Endothelial cell (in vitro differentiated cells): ENCODE results near the gene KCNQ1. TPM values are rescaled to one million over a fixed set of nuclear protein-coding genes. Genes with fewer than 3 reads are reported as not detected.

ENCODE experiments used
- DNase-seq: peaks from one replicate; pipeline ENCODE4 v3.0.0; 2021; ENCODE audit warnings: low spot score
- H3K27ac Mint-ChIP-seq: one replicate; pipeline ENCODE4 v1.8.0; 2021; ENCODE audit warnings: mixed read lengths, inconsistent platforms; ENCODE audit not compliant: unreplicated experiment
- H3K27me3 Mint-ChIP-seq: one replicate; pipeline ENCODE4 v1.8.0; 2021; ENCODE audit warnings: mild to moderate bottlenecking, moderate library complexity, mixed read lengths, inconsistent platforms; ENCODE audit not compliant: unreplicated experiment
- H3K36me3 Mint-ChIP-seq: one replicate; pipeline ENCODE4 v1.8.0; 2021; ENCODE audit warnings: mild to moderate bottlenecking, low read depth, mixed read lengths, inconsistent platforms; ENCODE audit not compliant: unreplicated experiment
- H3K4me1 Mint-ChIP-seq: one replicate; pipeline ENCODE4 v1.8.0; 2021; ENCODE audit warnings: mild to moderate bottlenecking, mixed read lengths, inconsistent platforms; ENCODE audit not compliant: unreplicated experiment
- H3K4me3 Mint-ChIP-seq: one replicate; pipeline ENCODE4 v1.8.0; 2021; ENCODE audit warnings: mild to moderate bottlenecking, mixed read lengths, inconsistent platforms; ENCODE audit not compliant: unreplicated experiment
- H3K9me3 Mint-ChIP-seq: one replicate; pipeline ENCODE4 v1.8.0; 2021; ENCODE audit warnings: mixed read lengths, inconsistent platforms; ENCODE audit not compliant: unreplicated experiment
- total RNA-seq: library from RNA; stranded (reverse); fragmentation: NEBNext Ultra II Directional; extraction: Animal tissue kit (Norgen Biotek cat#: 25700); gene quantifications from one replicate; pipeline ENCODE4 v1.2.1, GENCODE V29; 2021; ENCODE audit not compliant: unreplicated experiment
- TF ChIP-seq, protein P1 (sequence below): fragments of 200-600 bp; sonication (generic); IDR thresholded peaks from one replicate; pipeline ENCODE4 v1.5.0; 2021; ENCODE audit warnings: antibody characterized with exemption; ENCODE audit not compliant: unreplicated experiment

Gene KCNQ1
- total RNA-seq, 1 donor from 2014 or later: 35.3 TPM

DNA sequence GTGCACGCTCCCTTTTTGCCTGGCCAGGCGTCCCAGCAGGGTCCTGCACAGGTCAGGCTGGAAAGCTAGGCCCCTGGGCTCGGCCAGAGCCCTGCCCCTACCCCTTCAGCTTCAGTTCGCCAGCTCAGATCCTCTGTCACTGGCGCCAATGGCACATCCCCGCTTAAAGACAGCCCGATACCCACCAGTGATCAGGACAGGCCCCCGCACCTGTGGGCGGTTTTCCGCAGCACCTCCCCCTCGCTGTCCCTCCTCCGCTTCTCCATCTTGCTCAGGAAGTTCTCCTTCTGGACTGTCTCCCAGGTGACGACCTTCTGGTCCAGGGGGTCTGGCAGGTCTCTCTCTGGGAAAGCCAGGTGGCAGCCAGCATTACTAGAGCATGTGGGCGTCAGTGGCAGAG is 38.4 kb upstream of the KCNQ1 start:
- no peak overlapping the region for H3K4me3 Mint-ChIP-seq
- H3K4me1 Mint-ChIP-seq: peaks cover 2% of the 10 kb centered on the region
- H3K27ac Mint-ChIP-seq: no peak overlapping the region
- peaks cover 6% of the 10 kb centered on the region for H3K27me3 Mint-ChIP-seq
- TF ChIP-seq, protein P1, sequence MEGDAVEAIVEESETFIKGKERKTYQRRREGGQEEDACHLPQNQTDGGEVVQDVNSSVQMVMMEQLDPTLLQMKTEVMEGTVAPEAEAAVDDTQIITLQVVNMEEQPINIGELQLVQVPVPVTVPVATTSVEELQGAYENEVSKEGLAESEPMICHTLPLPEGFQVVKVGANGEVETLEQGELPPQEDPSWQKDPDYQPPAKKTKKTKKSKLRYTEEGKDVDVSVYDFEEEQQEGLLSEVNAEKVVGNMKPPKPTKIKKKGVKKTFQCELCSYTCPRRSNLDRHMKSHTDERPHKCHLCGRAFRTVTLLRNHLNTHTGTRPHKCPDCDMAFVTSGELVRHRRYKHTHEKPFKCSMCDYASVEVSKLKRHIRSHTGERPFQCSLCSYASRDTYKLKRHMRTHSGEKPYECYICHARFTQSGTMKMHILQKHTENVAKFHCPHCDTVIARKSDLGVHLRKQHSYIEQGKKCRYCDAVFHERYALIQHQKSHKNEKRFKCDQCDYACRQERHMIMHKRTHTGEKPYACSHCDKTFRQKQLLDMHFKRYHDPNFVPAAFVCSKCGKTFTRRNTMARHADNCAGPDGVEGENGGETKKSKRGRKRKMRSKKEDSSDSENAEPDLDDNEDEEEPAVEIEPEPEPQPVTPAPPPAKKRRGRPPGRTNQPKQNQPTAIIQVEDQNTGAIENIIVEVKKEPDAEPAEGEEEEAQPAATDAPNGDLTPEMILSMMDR: no peak
- DNase-seq: no peak
- H3K9me3 Mint-ChIP-seq: no peaks in the 10 kb centered on the region
- no peaks in the 10 kb centered on the region for H3K36me3 Mint-ChIP-seq

DNA sequence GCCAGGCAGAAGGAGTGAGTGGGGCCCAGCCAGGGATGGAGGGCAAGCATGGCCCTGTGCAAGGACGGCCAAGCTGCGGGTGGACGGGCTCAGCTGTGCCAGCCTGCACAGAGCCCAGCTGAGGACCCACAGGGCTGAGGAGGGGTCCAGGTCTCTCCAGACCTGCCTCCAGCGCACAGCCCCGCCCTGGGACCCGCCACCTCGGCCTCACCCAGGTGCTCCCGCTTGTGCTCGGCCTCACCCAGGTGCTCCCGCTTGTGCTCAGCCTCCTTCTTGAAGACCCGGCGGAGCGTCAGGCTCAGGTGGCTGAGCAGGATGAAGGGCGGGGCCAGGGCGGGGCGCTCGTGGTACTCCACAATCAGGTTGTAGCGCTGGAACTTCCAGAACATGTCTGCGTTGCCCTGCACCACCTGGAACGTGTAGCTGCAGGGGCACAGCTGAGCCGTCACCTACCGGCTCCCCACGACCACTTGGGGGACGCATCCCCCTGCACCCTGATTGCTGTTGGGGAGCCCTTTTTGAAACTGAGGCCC is 37.9 kb upstream of the KCNQ1 start:
- Mint-ChIP-seq H3K27me3 (peaks cover 6% of the 10 kb centered on the region), H3K9me3 (no peaks in the 10 kb centered on the region), H3K36me3 (no peaks in the 10 kb centered on the region), H3K27ac (no peak overlapping the region), H3K4me3 (no peak overlapping the region), H3K4me1 (no peaks in the 10 kb centered on the region)
- DNase-seq: no peak
- TF ChIP-seq, protein P1: no peak

DNA sequence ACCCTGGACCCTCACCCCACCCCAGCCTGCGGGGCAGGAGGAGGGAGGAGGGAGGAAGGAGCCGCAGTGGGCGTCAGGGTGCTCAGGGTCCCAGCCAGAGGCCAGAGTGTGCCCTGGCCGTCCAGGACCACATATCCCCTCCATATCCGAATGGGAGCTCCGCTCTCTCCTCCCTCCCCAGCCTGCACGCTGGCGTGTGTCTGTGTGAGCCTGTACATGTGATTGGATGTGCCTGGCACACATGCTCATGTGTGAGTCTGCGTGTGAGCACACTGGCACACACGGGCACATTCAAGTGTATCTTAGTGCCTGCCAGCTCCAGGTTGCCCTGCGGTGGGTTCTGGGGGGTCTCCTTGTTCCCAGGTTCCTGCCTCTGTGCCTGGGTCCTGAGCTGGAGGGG is 36.1 kb upstream of the KCNQ1 start:
- TF ChIP-seq, protein P1: no peak
- Mint-ChIP-seq H3K4me3 (no peak overlapping the region), H3K27ac (no peak overlapping the region), H3K27me3 (peaks cover 6% of the 10 kb centered on the region), H3K4me1 (no peaks in the 10 kb centered on the region), H3K36me3 (no peaks in the 10 kb centered on the region), H3K9me3 (no peaks in the 10 kb centered on the region)
- DNase-seq: no peak

DNA sequence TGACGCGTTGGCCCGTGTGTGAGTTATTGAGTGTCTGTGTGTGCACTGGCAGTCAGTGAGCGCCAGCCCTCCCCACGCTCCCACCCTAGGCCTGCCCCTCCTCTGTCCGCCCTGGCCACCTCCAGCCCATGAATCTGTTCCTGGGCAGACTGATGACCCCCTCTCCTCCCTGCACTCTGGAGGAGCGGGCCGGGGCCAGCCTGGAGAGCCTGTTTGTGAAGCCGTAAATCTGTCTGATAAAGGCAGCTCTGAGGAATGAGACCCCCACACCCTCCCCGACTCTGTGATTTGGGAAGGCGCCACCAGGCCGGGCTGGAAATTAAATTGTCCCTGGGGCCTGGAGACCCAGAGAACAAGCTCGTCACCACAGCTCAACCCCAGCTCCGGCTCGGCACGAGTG is 35.7 kb upstream of the KCNQ1 start:
- Mint-ChIP-seq H3K27me3 (peaks cover 6% of the 10 kb centered on the region), H3K9me3 (no peaks in the 10 kb centered on the region), H3K27ac (no peak overlapping the region), H3K4me1 (no peaks in the 10 kb centered on the region), H3K4me3 (no peak overlapping the region), H3K36me3 (no peaks in the 10 kb centered on the region)
- TF ChIP-seq, protein P1: no peak
- no peak for DNase-seq

DNA sequence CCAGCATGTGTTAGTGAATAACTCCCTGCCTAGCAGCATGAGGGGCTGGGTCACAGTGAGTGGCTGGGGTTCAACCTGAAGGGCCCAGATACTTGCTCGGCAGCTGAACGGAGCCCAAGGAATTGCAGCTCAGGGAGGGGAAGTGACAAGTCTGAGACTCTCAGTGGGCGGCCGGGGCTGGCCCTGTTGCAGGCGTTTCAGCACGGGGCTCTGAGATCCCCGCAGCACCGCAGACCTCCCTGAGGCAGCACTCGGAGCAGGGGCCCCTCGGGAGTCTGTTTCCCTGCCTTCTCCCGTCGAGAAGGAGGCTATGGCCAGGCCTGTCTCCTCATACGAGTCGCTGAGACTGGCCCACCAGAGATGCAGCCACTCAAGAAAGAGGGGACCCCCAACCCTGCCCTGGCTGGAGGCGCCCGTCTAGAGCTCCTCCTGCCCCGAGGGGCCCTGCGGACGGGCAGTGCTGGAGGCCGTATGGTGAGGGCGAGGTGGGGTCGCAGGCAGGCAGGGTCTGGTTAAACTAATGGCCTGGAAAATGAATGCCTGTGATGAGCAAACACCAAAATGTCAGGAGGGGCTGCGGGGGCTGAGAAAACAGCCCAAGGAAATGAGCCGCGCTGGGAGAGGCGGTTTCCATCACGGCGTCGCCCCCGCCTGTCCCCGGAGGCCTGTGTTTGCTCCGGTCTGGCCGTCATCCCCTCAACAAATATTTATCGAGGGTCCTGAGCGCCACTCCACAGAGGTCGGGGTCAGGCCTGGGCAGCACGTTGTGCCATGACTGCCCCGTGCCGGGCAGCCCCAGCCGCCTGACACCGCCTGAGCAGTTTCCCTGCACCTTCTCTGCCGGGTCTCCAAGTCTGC is 35.0 kb upstream of the KCNQ1 start:
- DNase-seq: no peak
- Mint-ChIP-seq H3K4me3 (no peak overlapping the region), H3K36me3 (no peaks in the 10 kb centered on the region), H3K4me1 (no peaks in the 10 kb centered on the region), H3K27ac (no peak overlapping the region), H3K9me3 (no peaks in the 10 kb centered on the region), H3K27me3 (peaks cover 6% of the 10 kb centered on the region)
- TF ChIP-seq, protein P1: no peak
